ENCODE measurements around the gene NPIPB8.
"Not testable (repeated sequence)": the region's sequence is repeated elsewhere in the genome, so short reads cannot be mapped to it uniquely, and the experiment has no call there.

The NPIPB8 gene

DNA sequence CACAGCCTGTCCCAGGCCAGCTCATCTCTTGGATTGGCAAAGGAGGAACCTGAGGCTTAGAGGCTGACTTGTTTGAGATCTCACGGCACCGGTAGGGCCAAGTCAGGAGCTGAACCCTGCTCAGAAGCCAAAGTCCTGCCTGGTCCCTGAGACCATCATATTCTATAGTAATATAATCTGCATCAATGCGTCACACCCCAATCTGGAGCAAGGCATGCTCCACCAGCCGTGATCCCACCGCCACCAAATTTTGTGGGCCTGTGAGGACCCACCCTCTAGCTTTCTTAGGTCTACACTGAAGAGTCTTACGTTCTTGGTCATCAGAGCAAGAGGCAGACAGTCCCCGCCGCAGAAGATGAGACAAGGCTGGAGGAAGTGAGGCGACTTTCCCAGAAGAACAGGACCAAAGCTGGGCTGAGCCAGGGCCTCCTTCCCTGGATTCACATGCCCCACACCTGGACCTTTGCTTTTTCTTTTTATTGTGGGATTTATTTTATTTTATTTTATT is 30.7 kb upstream of the NPIPB8 start:
- no peak for DNase-seq

DNA sequence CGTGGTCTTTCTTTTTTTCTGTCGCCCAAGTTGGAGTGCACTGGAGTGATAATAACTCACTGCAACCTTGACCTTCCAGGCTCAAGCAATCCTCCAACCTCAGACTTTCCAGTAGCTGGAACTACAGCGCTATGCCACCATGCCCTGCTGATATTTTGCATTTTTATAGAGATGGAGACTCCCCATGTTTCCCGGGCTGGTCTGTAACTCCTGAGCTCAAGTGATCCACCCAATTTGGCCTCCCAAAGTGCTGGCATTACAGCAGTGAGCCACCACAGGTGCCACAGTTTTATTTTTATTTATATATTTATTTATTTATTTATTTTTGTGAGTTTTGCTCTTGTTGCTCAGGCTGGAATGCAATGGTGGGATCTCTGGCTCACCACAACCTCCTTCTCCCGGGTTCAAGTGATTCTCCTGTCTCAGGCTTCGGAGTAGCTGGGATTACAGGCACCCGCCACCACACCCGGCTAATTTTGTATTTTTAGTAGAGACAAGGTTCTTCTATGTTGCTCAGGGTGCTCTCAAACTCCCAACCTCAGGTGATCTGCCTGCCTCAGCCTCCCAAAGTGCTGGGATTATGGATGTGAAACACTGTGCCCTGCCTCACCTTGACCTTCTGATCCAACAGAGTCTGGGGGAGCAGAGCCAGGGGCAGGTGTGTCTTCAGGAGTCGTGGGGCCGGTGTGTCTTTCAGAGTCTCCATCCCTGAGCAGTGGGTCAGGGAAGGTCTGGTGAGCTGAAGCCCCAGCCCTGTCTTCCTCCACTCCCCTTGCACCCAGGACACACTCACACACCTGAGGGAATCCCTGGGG is 30.0 kb upstream of the NPIPB8 start:
- not testable (repeated sequence) for DNase-seq

DNA sequence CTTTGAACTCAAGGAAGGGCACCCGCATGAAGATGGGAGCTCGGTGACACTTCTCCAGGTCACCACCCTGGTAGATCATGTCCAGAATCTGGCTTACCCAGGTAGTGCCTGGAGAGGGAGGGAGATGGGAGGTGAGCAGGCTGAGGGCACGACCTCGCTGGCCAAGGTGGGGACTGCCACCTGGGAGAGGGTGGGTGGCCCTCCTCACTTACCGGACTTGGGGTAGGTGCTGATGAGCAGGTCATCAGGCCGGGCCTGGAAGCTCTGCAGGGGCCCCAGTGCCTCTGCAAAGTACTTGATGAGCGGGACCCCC is 29.4 kb upstream of the NPIPB8 start:
- DNase-seq = not testable (repeated sequence)

DNA sequence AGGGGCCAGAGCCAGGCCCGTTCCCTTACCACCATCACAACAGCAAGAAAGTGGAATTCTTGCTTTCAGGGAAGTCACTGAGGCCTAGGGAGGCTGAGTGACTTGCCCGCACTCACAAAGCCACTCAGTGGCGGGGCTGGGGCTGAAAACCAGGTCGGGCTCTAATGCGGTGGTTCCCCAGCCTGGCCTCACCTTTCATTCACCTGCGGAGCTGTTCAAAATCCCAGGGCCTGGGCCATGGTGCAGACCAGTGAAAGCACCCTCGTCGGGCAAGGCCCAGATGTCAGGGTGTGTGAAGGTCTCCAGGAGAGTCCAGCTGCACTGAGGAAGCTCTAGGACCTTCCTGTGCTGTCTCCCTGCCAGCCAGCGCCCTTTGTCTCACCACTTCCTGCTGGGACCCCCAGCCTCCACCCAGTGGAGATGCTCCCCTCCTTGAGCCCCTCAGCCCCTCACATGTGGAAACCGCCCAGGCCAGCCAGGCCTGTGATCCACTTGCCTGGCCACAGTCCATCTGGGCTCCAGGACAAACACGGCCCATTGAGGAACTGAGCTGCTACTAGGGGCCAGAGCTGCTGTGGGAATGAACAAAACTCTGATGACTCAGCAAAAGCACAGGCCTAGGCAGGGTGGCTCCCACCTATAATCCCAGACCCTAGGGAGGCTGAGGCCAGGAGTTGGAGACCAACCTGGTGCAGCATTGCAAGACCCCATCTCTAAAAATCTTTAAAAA is 28.8 kb upstream of the NPIPB8 start:
- DNase-seq = not testable (repeated sequence)

DNA sequence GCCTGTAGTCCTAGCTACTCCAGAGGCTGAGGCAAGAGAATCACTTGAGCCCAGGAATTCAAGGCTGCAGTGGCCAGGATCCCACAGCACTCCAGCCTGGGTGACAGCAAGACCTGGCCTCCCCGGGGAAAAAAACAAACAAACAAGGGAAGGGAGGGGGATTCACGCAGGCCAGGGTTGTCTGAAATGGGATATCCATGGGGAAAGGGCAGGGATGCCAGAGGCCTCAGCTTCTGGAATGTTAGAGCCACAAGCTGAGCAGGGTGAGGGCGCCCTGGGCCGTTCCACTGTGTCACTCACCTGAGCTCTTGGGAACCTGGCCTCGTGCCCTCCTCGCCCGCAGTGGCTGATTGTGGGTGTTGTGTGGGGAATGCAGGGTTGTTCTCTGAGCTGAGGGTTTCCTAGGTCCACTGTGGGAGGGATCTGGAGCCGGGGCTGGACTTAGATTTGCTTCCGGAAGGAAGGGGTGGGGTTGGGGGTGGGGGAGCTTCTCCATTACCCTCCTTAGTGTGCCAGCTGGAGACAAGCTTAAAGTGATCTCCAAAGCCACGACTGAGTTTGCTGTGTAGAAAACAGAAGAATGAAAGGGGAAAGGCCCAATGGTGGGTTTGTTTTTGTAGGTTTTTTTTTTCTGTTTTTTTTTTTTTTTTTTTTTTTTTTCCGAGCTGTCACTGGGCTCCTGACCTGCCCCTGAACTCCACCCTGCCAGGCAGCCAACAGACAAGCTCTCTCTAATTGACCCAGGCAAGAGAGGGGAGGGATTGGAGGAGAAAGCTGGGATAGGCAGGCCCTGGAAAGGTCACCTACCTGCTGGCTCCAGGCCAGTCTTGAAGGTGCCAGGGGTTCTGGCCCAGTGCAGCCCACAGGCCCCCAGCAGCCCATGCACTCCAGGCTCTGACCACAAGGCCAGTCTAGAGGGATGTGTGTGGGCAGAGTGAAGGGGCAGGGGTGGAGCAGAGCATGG is 28.0 kb upstream of the NPIPB8 start, which contains the start of gene SULT1A1:
Gene SULT1A1 (minus strand): TSS at position 414 of the 964 bp plus-strand sequence. CDS start 1,189 bp downstream, outside the sequence.
- no peak for DNase-seq

DNA sequence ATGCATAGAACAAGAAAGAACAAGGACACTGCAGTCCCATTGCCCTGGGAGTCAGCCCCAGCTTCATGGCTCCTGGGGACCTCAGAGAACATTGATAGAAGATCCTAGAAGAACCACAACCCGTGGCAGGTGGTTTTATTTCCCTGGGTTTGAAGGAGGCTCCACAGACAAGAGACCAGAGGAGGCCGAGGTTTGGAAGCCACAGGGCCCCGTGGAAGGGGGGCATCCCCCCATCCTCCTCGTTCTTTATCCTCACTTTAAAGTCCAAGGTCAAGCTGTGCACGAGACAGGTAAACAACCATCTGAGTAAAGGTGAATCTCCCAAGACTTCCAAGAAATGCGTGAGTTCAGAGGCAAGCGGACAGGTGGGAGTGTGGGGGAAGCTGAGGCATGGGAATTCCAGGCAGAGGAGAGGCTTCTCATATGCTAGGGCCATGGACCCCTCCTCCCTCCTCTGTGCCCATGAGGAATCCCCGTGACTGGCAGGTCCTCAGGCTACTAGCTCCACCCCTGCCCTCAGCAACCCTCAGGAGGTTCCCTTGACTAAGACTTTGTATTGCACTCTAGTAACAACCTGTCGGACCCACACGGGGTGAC is 27.2 kb upstream of the NPIPB8 start:
- DNase-seq = no peak

DNA sequence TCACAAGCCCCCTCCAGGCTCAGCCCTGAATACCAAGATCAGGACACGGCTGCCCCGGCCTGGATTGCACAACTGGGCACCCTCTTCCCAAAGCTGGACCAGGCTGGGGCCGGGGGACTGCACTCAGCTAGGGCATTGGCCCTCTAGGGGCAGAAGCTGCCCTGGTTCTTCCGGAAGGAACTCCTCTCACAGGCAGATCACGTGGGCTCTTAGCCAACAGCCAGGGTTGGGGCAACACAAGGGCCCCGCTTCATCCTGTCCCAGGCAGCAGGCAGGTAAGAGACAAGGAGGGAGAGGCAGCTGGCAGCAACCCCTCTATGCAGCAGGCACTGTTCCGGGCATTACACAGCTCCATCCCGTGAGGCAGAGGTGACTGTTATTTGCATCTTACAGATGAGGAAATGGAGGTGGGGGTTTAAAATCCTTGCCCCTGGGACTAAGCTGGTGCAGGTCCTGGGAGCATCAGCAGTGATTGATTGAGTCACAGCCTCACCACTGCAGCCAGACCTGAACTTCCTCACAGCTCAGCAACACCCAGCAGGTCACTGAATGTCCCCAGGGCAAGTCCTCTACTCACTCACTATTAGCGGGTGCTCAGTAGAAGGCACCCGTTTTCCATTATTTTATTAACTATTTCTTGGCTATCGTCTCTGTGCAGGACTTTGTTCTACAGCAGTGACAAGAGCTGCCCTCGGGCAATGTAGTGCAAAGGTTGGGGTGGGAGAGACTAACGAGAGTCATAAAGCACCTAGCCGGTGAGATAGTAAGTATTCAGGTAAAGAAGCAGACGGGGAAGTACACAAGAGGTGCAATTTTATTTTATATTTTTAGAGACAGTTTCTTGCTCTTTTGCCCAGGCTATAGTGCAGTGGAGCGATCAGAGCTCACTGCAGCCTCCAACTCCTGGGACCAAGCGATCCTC is 25.2 kb upstream of the NPIPB8 start:
- not testable (repeated sequence) for DNase-seq

DNA sequence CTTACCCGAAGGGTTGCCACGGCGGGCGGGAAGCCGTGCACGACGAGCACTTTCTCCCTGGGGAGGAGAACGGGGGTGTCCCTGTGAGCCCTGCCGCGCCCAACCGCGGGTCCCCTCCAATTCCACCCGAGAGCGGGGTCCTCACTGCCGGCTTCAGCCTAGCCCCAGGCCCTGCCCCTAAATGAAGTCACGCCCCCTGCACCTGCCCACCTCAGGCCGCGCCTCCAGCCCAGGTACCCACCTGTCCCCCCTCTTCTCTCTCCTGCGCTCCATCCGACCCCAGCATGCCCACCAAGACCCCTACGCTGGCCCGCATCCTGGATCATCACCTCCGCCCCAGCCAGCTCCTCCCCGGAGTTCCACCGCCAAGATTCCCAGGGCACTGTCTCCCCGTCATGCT is 24.0 kb upstream of the NPIPB8 start:
- not testable (repeated sequence) for DNase-seq

DNA sequence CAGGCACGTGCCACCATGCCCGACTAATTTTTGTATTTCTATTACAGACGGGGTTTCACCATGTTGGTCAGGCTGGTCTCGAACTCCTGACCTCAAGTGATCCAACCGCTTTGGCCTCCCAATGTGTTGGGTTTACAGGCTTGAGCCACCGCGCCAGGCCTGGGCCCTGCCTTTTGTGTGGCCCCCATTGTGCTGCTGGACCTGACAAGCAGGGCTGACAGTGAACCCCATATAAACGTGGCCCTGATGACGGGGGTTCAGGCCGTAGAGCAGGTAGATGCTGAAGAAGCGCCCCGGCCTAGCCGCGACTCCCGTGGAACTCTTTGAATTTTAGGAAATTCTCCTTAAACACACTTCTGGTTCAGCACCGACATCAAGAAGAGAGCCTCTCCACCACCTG is 23.3 kb upstream of the NPIPB8 start:
- DNase-seq = not testable (repeated sequence)

DNA sequence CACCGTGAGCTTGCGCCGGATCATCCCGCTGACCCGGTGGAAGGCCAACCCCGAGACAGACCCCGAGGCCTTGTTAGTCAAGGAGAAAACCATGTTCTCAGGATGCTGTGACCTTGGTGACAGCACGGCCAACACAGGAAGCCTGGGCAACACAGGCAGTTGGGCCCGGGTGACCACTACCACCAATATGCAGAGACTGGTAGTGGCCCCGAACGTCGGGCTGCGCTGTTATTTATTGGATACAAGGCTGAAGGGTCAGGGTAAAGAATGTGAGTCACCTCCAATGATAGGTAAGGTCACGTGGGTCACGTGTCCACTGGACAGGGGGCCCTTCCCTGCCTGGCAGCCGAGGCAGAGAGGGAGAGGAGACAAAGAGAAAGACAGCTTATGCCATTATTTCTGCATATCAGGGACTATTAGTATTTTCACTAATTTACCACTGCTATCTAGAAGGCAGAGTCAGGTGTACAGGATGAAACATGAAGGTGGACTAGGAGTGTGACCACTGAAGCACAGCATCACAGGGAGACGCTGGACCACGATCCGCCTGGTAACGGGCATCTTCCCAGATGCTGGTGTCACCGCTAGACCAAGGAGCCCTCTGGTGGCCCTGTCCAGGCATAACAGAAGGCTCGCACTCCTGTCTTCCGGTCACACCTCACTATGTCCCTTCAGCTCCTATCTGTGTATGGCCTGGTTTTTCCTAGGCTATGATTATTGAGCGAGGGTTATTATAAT is 22.2 kb upstream of the NPIPB8 start:
- not testable (repeated sequence) for DNase-seq

DNA sequence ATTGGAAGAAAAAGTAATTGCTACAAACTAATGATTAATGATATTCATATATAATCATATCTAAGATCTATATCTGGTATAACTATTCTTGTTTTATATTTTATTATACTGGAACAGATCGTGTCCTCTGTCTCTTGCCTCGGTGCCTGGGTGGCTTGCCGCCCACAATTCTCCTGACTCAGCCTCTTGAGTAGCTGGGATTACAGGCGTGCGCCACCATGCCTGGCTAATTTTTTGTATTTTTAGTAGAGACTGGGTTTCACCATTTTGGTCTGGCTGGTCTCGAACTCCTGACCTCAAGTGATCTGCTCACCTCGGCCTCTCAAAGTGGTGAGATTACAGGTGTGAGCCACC is 21.7 kb upstream of the NPIPB8 start:
- not testable (repeated sequence) for DNase-seq

DNA sequence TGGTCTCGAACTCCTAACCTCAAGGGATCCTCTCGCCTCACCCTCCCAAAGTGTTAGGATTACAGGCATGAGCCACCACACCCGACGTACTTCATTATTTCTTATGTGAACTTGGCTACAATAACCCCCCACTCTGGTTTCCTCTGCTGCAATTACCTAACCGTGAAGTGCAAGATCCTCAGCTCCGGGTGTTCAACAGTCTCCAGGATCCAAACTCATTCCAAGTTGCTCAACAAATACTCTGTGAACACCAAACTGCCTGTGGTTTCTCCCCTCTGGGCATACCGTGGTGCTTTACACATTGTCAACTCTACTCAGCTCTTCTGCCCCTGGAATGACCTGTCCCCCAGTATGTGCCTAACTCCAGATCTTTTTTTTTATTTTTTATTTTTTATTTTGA is 21.2 kb upstream of the NPIPB8 start:
- DNase-seq = no peak

DNA sequence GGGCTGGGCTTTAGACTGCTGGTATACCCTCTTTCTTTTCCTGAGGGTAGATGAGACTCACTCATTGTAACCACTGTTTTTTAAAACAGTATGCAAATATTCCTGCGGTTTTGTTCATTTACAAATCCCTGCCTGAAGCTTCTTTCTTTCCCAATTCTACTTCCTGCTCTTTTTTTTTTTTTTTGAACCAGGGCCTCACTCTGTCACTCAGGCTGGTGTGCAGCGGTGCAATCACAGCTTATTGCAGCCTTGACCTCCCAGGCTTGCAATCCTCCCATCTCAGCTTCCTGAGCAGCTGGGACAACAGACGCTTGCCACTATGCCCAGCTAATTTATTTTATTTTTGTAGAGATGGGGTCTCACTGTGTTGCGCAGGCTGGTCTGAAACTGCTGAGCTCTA is 20.0 kb upstream of the NPIPB8 start:
- DNase-seq = peak; percentile 79

DNA sequence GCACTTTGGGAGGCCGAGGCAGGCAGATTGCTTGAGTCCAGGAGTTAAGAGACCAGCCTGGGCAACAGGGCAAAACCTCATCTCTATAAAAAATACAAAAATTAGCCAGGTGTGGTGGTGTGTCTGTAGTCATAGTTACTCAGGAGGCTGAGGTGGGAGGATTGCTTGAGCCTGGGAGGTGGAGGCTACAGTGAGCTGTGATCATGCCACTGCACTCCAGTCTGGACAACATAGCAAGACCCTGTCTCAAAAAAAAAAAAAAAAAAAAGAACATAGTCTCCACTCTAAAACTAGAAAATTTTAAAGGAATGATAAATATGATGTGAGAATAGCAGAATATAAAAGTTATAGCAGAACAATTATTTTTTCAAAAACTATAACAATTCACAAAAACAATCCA is 17.5 kb upstream of the NPIPB8 start:
- DNase-seq = not testable (repeated sequence)

DNA sequence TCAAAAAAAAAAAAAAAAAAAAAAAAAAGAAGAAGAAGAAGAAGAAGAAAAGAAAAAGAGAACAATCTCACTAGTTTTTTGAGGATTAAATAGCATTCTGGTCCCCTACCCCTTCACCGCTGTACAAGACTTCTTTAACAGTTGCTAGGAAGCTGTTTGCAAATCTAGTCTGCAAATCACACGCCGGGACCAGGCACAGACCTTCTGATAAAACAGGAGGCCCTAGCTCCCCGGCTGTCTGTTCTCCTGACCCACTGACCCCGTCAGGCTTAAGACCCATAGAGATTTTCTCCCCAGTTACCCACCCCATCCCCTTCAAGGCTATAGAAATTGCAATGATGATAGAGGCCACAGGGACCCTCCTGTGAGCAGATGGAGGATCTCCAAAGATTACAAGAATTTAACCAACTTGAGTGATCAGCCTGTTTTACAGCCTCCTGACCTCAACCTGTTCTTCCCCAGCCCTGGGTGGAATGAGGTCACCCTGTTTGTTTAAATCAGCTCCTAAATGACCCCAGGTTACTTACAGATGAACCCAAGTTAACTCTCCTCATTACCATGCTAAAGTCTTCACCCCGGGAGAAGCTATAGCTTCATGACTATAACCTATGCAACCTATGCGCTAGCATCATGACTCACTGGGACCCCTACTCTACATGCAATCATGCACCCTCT is 16.2 kb upstream of the NPIPB8 start:
- no peak for DNase-seq

DNA sequence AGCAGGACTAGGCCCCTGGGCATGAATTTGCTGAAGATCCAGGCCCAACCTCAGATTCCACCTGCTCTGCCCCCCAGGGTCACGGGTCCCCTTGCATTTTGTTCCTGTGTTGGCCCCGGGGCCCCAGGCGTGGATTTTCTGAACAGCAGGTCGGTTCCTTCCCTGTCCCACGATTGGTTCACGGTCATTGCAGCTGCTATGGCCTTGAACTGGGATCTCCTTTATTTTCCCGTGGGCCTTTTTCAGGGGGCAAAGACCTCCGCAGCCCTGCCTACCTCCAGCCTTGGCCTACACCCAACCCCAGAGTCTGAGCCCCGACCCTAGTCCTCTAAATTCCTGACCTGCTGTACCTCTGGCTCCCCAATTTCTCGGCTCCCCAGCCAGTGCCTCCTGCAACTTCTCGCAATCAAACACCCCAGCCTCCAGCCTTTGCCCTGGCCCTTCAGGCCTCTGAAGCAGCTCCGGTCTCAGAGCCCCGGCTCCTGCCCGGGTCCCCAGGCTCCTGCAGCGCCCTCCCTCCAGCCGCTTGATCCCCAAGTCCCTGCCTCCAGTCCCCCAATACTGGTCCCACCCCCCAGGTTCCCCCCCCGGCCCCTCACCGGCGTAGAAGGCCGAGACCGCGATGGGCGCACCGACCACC is 15.2 kb upstream of the NPIPB8 start:
- DNase-seq = not testable (repeated sequence)

DNA sequence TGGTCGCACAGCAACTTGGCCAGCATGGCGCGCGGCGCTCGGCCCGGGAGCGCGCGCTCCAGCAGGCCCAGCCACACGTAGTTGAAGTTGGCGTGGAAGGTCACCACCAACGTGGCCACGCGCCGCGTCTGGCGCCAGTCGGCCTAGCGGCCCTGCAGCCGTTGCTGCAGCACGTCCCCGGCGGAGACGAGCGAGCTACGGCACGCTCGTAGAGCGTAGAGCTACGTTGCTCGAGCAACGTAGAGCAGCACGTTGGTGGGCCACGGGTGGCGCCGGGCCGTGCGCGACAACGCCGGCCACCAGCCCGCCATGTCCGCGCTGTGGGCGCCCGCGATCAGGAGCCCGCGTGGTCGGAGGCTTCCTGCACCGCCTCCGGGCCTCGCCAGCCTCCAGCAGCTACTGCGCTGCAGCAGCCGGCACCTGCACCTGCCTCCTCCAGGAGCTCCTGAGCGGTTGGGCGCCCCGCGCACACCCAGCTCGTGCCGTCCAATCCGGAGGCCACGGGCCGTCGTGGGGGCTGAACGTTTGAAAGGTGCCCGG is 14.6 kb upstream of the NPIPB8 start:
- DNase-seq = no peak

DNA sequence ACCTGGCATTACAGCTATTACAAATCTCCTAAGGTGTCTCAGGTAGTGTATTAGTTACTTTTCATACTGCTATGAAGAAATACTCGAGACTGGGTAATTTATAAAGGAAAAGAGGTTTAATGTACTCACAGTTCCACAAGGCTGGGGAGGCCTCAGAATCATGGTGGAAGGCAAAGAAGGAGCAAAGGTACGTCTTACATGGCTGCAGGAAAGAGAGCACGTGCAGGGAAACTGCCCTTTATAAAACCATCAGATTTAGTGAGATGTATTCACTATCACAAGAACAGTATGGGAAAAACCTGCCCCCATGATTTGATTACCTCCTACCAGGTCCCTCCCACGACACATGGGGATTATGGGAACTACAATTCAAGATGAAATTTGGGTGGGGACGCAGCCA is 7.0 kb upstream of the NPIPB8 start:
- DNase-seq = not testable (repeated sequence)
